Glutamatergic neuron (in vitro differentiated cells): ENCODE data around the gene CDC42BPB. TPM values are rescaled to one million over a fixed set of nuclear protein-coding genes. Genes with fewer than 3 reads are reported as not detected.

Experiments
- DNase-seq: peaks from one replicate; pipeline ENCODE4 v3.0.0; 2022
- H3K27ac Mint-ChIP-seq: one replicate; pipeline ENCODE4 v1.8.0; 2020; ENCODE audit warnings: mild to moderate bottlenecking, mixed read lengths, inconsistent platforms; ENCODE audit not compliant: unreplicated experiment
- H3K27me3 Mint-ChIP-seq: one replicate; pipeline ENCODE4 v1.8.0; 2020; ENCODE audit warnings: mild to moderate bottlenecking, moderate library complexity, mixed read lengths, inconsistent platforms; ENCODE audit not compliant: unreplicated experiment
- H3K36me3 Mint-ChIP-seq: one replicate; pipeline ENCODE4 v1.8.0; 2020; ENCODE audit warnings: mild to moderate bottlenecking, mixed read lengths, inconsistent platforms; ENCODE audit not compliant: unreplicated experiment
- H3K4me1 Mint-ChIP-seq: one replicate; pipeline ENCODE4 v1.8.0; 2020; ENCODE audit warnings: mild to moderate bottlenecking, low read depth, mixed read lengths, inconsistent platforms; ENCODE audit not compliant: unreplicated experiment
- H3K4me3 Mint-ChIP-seq: one replicate; pipeline ENCODE4 v1.8.0; 2020; ENCODE audit warnings: mild to moderate bottlenecking, mixed read lengths, inconsistent platforms; ENCODE audit not compliant: unreplicated experiment
- H3K9me3 Mint-ChIP-seq: one replicate; pipeline ENCODE4 v1.8.0; 2020; ENCODE audit warnings: mild to moderate bottlenecking, moderate library complexity, mixed read lengths, inconsistent platforms; ENCODE audit not compliant: unreplicated experiment
- CTCF ChIP-seq: fragments of 200-600 bp; sonication (generic); IDR thresholded peaks from one replicate; pipeline ENCODE4 v1.5.0; 2021; ENCODE audit not compliant: partially characterized antibody, unreplicated experiment
- total RNA-seq: library from RNA; stranded (reverse); fragmentation: NEBNext Ultra II Directional; extraction: Animal tissue kit (Norgen Biotek cat#: 25700); gene quantifications from one replicate; pipeline ENCODE4 v1.2.1, GENCODE V29; 2021; ENCODE audit not compliant: unreplicated experiment

CDC42BPB gene
- total RNA-seq, 1 donor from 2014 or later: 125 TPM

- no peak overlapping the region for H3K4me3 Mint-ChIP-seq
- H3K9me3 Mint-ChIP-seq: no peaks in the 10 kb centered on the region
- H3K27ac Mint-ChIP-seq: no peak overlapping the region
- H3K36me3 Mint-ChIP-seq: no peaks in the 10 kb centered on the region
- DNase-seq: peak; percentile 77
- H3K4me1 Mint-ChIP-seq: peaks cover 3% of the 10 kb centered on the region
- peaks cover 4% of the 10 kb centered on the region for H3K27me3 Mint-ChIP-seq
- TF ChIP-seq CTCF: peak; percentile 77
Observed at GRCh38 chr14:103078420-103078749, 21.0 kb upstream of the CDC42BPB start.

DNA sequence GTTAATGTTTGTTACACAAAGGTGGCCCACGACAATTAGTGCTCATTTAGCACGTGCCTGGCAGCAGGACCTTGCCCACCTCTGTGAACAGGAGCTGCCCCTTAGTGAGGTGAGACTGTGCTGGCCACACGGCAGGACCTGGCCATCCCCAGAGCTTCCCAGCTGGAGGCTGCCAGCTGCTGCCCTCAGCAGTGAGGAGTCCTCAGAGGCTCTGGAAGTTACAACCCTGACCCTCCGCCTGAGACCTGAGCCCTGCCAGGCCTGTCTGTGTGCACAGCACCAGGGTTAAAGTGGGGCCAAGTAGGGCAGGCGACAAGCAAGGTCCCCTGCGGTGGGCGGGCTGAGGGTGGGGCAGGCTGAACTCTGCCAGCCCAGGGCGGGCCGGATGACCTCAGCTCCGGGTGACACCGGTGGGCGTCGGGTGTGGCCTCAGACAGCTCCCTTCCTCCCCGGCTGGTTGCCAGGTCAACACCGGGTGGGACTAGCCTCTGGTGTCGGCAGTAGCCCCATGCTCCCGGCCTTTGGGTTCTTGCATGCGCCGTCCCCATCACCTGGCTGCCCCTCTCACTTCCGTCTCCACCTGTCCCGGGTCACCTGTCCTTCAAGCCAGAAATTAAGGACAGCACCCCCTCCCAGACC is 17.5 kb upstream of the CDC42BPB start:
- peaks cover 7% of the 10 kb centered on the region for H3K27me3 Mint-ChIP-seq
- H3K4me3 Mint-ChIP-seq: no peak overlapping the region
- no peaks in the 10 kb centered on the region for H3K9me3 Mint-ChIP-seq
- H3K36me3 Mint-ChIP-seq: no peaks in the 10 kb centered on the region
- peak overlapping the region; percentile 53 for H3K27ac Mint-ChIP-seq
- no peak for DNase-seq
- H3K4me1 Mint-ChIP-seq: peaks cover 3% of the 10 kb centered on the region
- TF ChIP-seq CTCF: no peak

GRCh38 chr14:103073876-103074728 is 16.8 kb upstream of the CDC42BPB start:
- Mint-ChIP-seq H3K36me3 (no peaks in the 10 kb centered on the region), H3K4me1 (peaks cover 4% of the 10 kb centered on the region), H3K27me3 (peaks cover 7% of the 10 kb centered on the region), H3K4me3 (no peak overlapping the region), H3K9me3 (no peaks in the 10 kb centered on the region), H3K27ac (peak overlapping the region; percentile 53)
- no peak for TF ChIP-seq CTCF
- DNase-seq: no peak

- Mint-ChIP-seq H3K4me1 (peaks cover 4% of the 10 kb centered on the region), H3K27ac (no peak overlapping the region), H3K27me3 (peaks cover 7% of the 10 kb centered on the region), H3K4me3 (no peak overlapping the region), H3K36me3 (no peaks in the 10 kb centered on the region), H3K9me3 (no peaks in the 10 kb centered on the region)
- no peak for TF ChIP-seq CTCF
- DNase-seq: no peak
Observed at GRCh38 chr14:103073367-103073875, 16.1 kb upstream of the CDC42BPB start.
